ENCODE data around the gene CA11.

The CA11 gene

GRCh38 chr19:48651683-48652048 lies 5.7 kb upstream of the CA11 start:
- DNase-seq = no peak
- Histone ChIP-seq H3K36me3 (ENCODE audit: control insufficient read depth in 4 of 4, insufficient read depth in 4 of 4, low read length in 3 of 4) (no peaks in the 10 kb centered on the region), H3K4me3 (ENCODE audit: control insufficient read depth in 1 of 7, extremely low read depth in 1 of 7, insufficient read depth in 4 of 7, low read depth in 2 of 7, low read length in 6 of 7) (no peak overlapping the region), H3K4me1 (ENCODE audit: control extremely low read depth in 1 of 4, control insufficient read depth in 4 of 4, insufficient read depth in 4 of 4, low read length in 3 of 4) (peaks cover 3 to 26% (median 10%) of the 10 kb centered on the region in 4 experiments), H3K27ac (ENCODE audit: insufficient read depth in 1 of 2, low read depth in 1 of 2, low read length in 2 of 2, poor library complexity in 1 of 2, severe bottlenecking in 2 of 2) (no peak overlapping the region), H3K27me3 (replicated peaks in 2 of 5; ENCODE audit: control insufficient read depth in 4 of 5, insufficient read depth in 5 of 5, low read length in 4 of 5) (no peaks in the 10 kb centered on the region), H3K9me3 (ENCODE audit: control extremely low read depth in 1 of 5, control insufficient read depth in 4 of 5, insufficient read depth in 2 of 5, low read depth in 1 of 5, low read length in 4 of 5) (no peaks in the 10 kb centered on the region)
- CTCF ChIA-PET = interaction anchor here (1.3 to 3.9 kb wide), 2 partner anchors 23 to 45 kb away, joined by 3 to 19 read pairs; partner anchors contain the start of gene FUT2
- WGBS (ENCODE audit: insufficient coverage) = 93% methylated on average over 4 of the region's 5 CpGs
- POLR2A ChIA-PET = no interaction called here

GRCh38 chr19:48650974-48651682 lies 5.1 kb upstream of the CA11 start:
- H3K27ac ChIP-seq (ENCODE audit: insufficient read depth in 1 of 2, low read depth in 1 of 2, low read length in 2 of 2, poor library complexity in 1 of 2, severe bottlenecking in 2 of 2) = no peak overlapping the region
- no peaks in the 10 kb centered on the region for H3K27me3 ChIP-seq (replicated peaks in 2 of 5; ENCODE audit: control insufficient read depth in 4 of 5, insufficient read depth in 5 of 5, low read length in 4 of 5)
- H3K4me3 ChIP-seq (ENCODE audit: control insufficient read depth in 1 of 7, extremely low read depth in 1 of 7, insufficient read depth in 4 of 7, low read depth in 2 of 7, low read length in 6 of 7) = no peak overlapping the region
- peaks cover 3 to 29% (median 11%) of the 10 kb centered on the region in 4 experiments for H3K4me1 ChIP-seq (ENCODE audit: control extremely low read depth in 1 of 4, control insufficient read depth in 4 of 4, insufficient read depth in 4 of 4, low read length in 3 of 4)
- H3K36me3 ChIP-seq (ENCODE audit: control insufficient read depth in 4 of 4, insufficient read depth in 4 of 4, low read length in 3 of 4) = no peaks in the 10 kb centered on the region
- 89% methylated on average over 9 of the region's 12 CpGs for WGBS (ENCODE audit: insufficient coverage)
- CTCF ChIA-PET = interaction anchor here (1.3 to 3.9 kb wide), 2 partner anchors 24 to 45 kb away, joined by 3 to 19 read pairs; partner anchors contain the start of gene FUT2
- no peak for DNase-seq
- H3K9me3 ChIP-seq (ENCODE audit: control extremely low read depth in 1 of 5, control insufficient read depth in 4 of 5, insufficient read depth in 2 of 5, low read depth in 1 of 5, low read length in 4 of 5) = no peaks in the 10 kb centered on the region
- POLR2A ChIA-PET = interaction anchor here (0.6 kb wide), 1 partner anchor 1674 kb away, joined by 3 read pairs; no protein-coding TSS in a partner anchor

GRCh38 chr19:48648134-48648533 lies 2.1 kb upstream of the CA11 start:
- no peaks in the 10 kb centered on the region for H3K9me3 ChIP-seq (ENCODE audit: control extremely low read depth in 1 of 5, control insufficient read depth in 4 of 5, insufficient read depth in 2 of 5, low read depth in 1 of 5, low read length in 4 of 5)
- no peak overlapping the region for H3K27ac ChIP-seq (ENCODE audit: insufficient read depth in 1 of 2, low read depth in 1 of 2, low read length in 2 of 2, poor library complexity in 1 of 2, severe bottlenecking in 2 of 2)
- no peak for DNase-seq
- peaks cover 3 to 35% (median 25%) of the 10 kb centered on the region in 4 experiments for H3K4me1 ChIP-seq (ENCODE audit: control extremely low read depth in 1 of 4, control insufficient read depth in 4 of 4, insufficient read depth in 4 of 4, low read length in 3 of 4)
- POLR2A ChIA-PET = no interaction called here
- H3K27me3 ChIP-seq (replicated peaks in 2 of 5; ENCODE audit: control insufficient read depth in 4 of 5, insufficient read depth in 5 of 5, low read length in 4 of 5) = no peaks in the 10 kb centered on the region
- no peak overlapping the region for H3K4me3 ChIP-seq (ENCODE audit: control insufficient read depth in 1 of 7, extremely low read depth in 1 of 7, insufficient read depth in 4 of 7, low read depth in 2 of 7, low read length in 6 of 7)
- 100% methylated on average over 1 of the region's 2 CpGs for WGBS (ENCODE audit: insufficient coverage)
- CTCF ChIA-PET = no interaction called here
- no peaks in the 10 kb centered on the region for H3K36me3 ChIP-seq (ENCODE audit: control insufficient read depth in 4 of 4, insufficient read depth in 4 of 4, low read length in 3 of 4)

- Histone ChIP-seq H3K27ac (ENCODE audit: insufficient read depth in 1 of 2, low read depth in 1 of 2, low read length in 2 of 2, poor library complexity in 1 of 2, severe bottlenecking in 2 of 2) (no peak overlapping the region), H3K36me3 (ENCODE audit: control insufficient read depth in 4 of 4, insufficient read depth in 4 of 4, low read length in 3 of 4) (no peaks in the 10 kb centered on the region), H3K27me3 (replicated peaks in 2 of 5; ENCODE audit: control insufficient read depth in 4 of 5, insufficient read depth in 5 of 5, low read length in 4 of 5) (no peaks in the 10 kb centered on the region), H3K4me1 (ENCODE audit: control extremely low read depth in 1 of 4, control insufficient read depth in 4 of 4, insufficient read depth in 4 of 4, low read length in 3 of 4) (peaks cover 3 to 27% (median 22%) of the 10 kb centered on the region in 4 experiments), H3K9me3 (ENCODE audit: control extremely low read depth in 1 of 5, control insufficient read depth in 4 of 5, insufficient read depth in 2 of 5, low read depth in 1 of 5, low read length in 4 of 5) (no peaks in the 10 kb centered on the region), H3K4me3 (ENCODE audit: control insufficient read depth in 1 of 7, extremely low read depth in 1 of 7, insufficient read depth in 4 of 7, low read depth in 2 of 7, low read length in 6 of 7) (peak overlapping the region in 3 of 7 experiments; percentile 69 to 82 (median 79))
- DNase-seq = no peak
- POLR2A ChIA-PET = interaction anchor here (0.6 to 1.5 kb wide), 2 partner anchors 9 to 324 kb away, joined by 3 to 5 read pairs; no protein-coding TSS in a partner anchor
- 25% methylated on average over 4 of the region's 10 CpGs for WGBS (ENCODE audit: insufficient coverage)
- CTCF ChIA-PET = interaction anchor here (1.3 to 4.5 kb wide), 4 partner anchors 13 to 198 kb away, joined by 4 to 40 read pairs (median 12); no protein-coding TSS in a partner anchor
Measured at GRCh38 chr19:48646722-48647216, 782 bp upstream of the CA11 start.

- WGBS (ENCODE audit: insufficient coverage) = 0% methylated on average over 5 of the region's 6 CpGs
- Histone ChIP-seq H3K27me3 (replicated peaks in 2 of 5; ENCODE audit: control insufficient read depth in 4 of 5, insufficient read depth in 5 of 5, low read length in 4 of 5) (no peaks in the 10 kb centered on the region), H3K4me1 (ENCODE audit: control extremely low read depth in 1 of 4, control insufficient read depth in 4 of 4, insufficient read depth in 4 of 4, low read length in 3 of 4) (peaks cover 3 to 27% (median 22%) of the 10 kb centered on the region in 4 experiments), H3K4me3 (ENCODE audit: control insufficient read depth in 1 of 7, extremely low read depth in 1 of 7, insufficient read depth in 4 of 7, low read depth in 2 of 7, low read length in 6 of 7) (peak overlapping the region; percentile 40 to 82 (median 59)), H3K36me3 (ENCODE audit: control insufficient read depth in 4 of 4, insufficient read depth in 4 of 4, low read length in 3 of 4) (no peaks in the 10 kb centered on the region), H3K9me3 (ENCODE audit: control extremely low read depth in 1 of 5, control insufficient read depth in 4 of 5, insufficient read depth in 2 of 5, low read depth in 1 of 5, low read length in 4 of 5) (no peaks in the 10 kb centered on the region), H3K27ac (ENCODE audit: insufficient read depth in 1 of 2, low read depth in 1 of 2, low read length in 2 of 2, poor library complexity in 1 of 2, severe bottlenecking in 2 of 2) (peak overlapping the region in 1 of 2 experiments; percentile 43)
- no peak for DNase-seq
- ChIA-PET POLR2A (interaction anchor here (0.5 to 1.5 kb wide), 2 partner anchors 8 to 13 kb away, joined by 3 to 5 read pairs; no protein-coding TSS in a partner anchor), CTCF (interaction anchor here (0.6 to 4.5 kb wide), 15 partner anchors 12 to 208 kb away, joined by 3 to 40 read pairs (median 4); no protein-coding TSS in a partner anchor)
Measured at GRCh38 chr19:48645620-48646000, 377 bp downstream of the CA11 start.

GRCh38 chr19:48644839-48645619 lies 958 bp downstream of the CA11 start:
- H3K4me1 ChIP-seq (ENCODE audit: control extremely low read depth in 1 of 4, control insufficient read depth in 4 of 4, insufficient read depth in 4 of 4, low read length in 3 of 4) = peaks cover 3 to 27% (median 22%) of the 10 kb centered on the region in 4 experiments
- peak overlapping the region; percentile 40 to 82 (median 59) for H3K4me3 ChIP-seq (ENCODE audit: control insufficient read depth in 1 of 7, extremely low read depth in 1 of 7, insufficient read depth in 4 of 7, low read depth in 2 of 7, low read length in 6 of 7)
- no peaks in the 10 kb centered on the region for H3K9me3 ChIP-seq (ENCODE audit: control extremely low read depth in 1 of 5, control insufficient read depth in 4 of 5, insufficient read depth in 2 of 5, low read depth in 1 of 5, low read length in 4 of 5)
- CTCF ChIA-PET = interaction anchor here (0.8 to 4.5 kb wide), 11 partner anchors 11 to 198 kb away, joined by 3 to 40 read pairs (median 8); no protein-coding TSS in a partner anchor
- POLR2A ChIA-PET = interaction anchor here (0.6 kb wide), 1 partner anchor 150 kb away, joined by 3 read pairs; no protein-coding TSS in a partner anchor
- peak; percentile 81 to 90 (median 89) for DNase-seq
- no peaks in the 10 kb centered on the region for H3K36me3 ChIP-seq (ENCODE audit: control insufficient read depth in 4 of 4, insufficient read depth in 4 of 4, low read length in 3 of 4)
- 0% methylated on average over 19 of the region's 25 CpGs for WGBS (ENCODE audit: insufficient coverage)
- H3K27ac ChIP-seq (ENCODE audit: insufficient read depth in 1 of 2, low read depth in 1 of 2, low read length in 2 of 2, poor library complexity in 1 of 2, severe bottlenecking in 2 of 2) = peak overlapping the region in 1 of 2 experiments; percentile 43
- no peaks in the 10 kb centered on the region for H3K27me3 ChIP-seq (replicated peaks in 2 of 5; ENCODE audit: control insufficient read depth in 4 of 5, insufficient read depth in 5 of 5, low read length in 4 of 5)

Data from common myeloid progenitor, CD34-positive (primary cell).